Ramos (cell line): ENCODE measurements around the gene IL21R.
"Not testable (repeated sequence)": the region's sequence is repeated elsewhere in the genome, so short reads cannot be mapped to it uniquely, and the experiment has no call there.

Experiments
- in situ Hi-C: fragments of 300-500 bp; cut with MboI; formaldehyde crosslinking; loops from one replicate; pipeline ENCODE4 v1.14.3; 2022; ENCODE audit warnings: low sequenced_read_pairs; ENCODE audit not compliant: unreplicated experiment

IL21R gene

GRCh38 chr16:27374221-27374803, 27.7 kb upstream of the IL21R start:
- in situ Hi-C loops: loop anchor here (5.0 kb wide), 1 partner anchor 197 kb away; no protein-coding TSS in a partner anchor

GRCh38 chr16:27374804-27375425, 27.1 kb upstream of the IL21R start:
- in situ Hi-C loops: loop anchor here (5.0 kb wide), 2 partner anchors 52 to 198 kb away; no protein-coding TSS in a partner anchor

GRCh38 chr16:27377666-27378485, 24.1 kb upstream of the IL21R start:
- in situ Hi-C loops: loop anchor here (5.0 kb wide), 1 partner anchor 49 kb away; no protein-coding TSS in a partner anchor

- in situ Hi-C loops: loop anchor here (5.0 kb wide), 1 partner anchor 48 kb away; no protein-coding TSS in a partner anchor
These were observed 23.0 kb upstream of the IL21R start for GRCh38 chr16:27378871-27379481.

- in situ Hi-C loops: loop anchor here (5.0 kb wide), 1 partner anchor 47 kb away; no protein-coding TSS in a partner anchor
These were observed 22.1 kb upstream of the IL21R start for GRCh38 chr16:27379919-27380318.

GRCh38 chr16:27381236-27381635, 20.7 kb upstream of the IL21R start:
- in situ Hi-C loops: no loop called here

- in situ Hi-C loops: no loop called here
These were observed 19.8 kb upstream of the IL21R start for GRCh38 chr16:27381974-27382855.

GRCh38 chr16:27383556-27384243, 18.3 kb upstream of the IL21R start:
- in situ Hi-C loops: no loop called here

GRCh38 chr16:27384425-27384824, 17.5 kb upstream of the IL21R start:
- in situ Hi-C loops: no loop called here

GRCh38 chr16:27385398-27385797, 16.6 kb upstream of the IL21R start:
- in situ Hi-C loops: no loop called here

- in situ Hi-C loops: no loop called here
These were observed 15.3 kb upstream of the IL21R start for GRCh38 chr16:27386674-27387073.

GRCh38 chr16:27387724-27388123, 14.2 kb upstream of the IL21R start:
- in situ Hi-C loops: no loop called here

- in situ Hi-C loops: no loop called here
These were observed 12.6 kb upstream of the IL21R start for GRCh38 chr16:27389272-27389961.

GRCh38 chr16:27390151-27390550, 11.8 kb upstream of the IL21R start:
- in situ Hi-C loops: no loop called here

GRCh38 chr16:27392671-27393070, 9.3 kb upstream of the IL21R start:
- in situ Hi-C loops: no loop called here

- in situ Hi-C loops: no loop called here
These were observed 7.5 kb upstream of the IL21R start for GRCh38 chr16:27394516-27394915.

- in situ Hi-C loops: not testable (repeated sequence)
These were observed 3.6 kb upstream of the IL21R start for GRCh38 chr16:27398341-27398893.
